ENCODE measurements around the gene FOXM1. TPM values are rescaled to one million over a fixed set of nuclear protein-coding genes. Genes with fewer than 3 reads are reported as not detected.

The FOXM1 gene
- total and polyA plus RNA-seq, 2 of the 13 experiments (the other 11 are each of a cell fraction or from before 2014, with no cell fraction given), result 17.1 to 25.9 TPM

- no peak for TF ChIP-seq AHDC1 (CRISPR knock-in tag; IDR thresholded peaks at IDR 0.05; ENCODE audit: borderline replicate concordance)
- no peak for TF ChIP-seq ZNF629 (CRISPR knock-in tag; conservative IDR thresholded peaks at IDR 0.05)
- TF ChIP-seq NKX3-1 (CRISPR knock-in tag; IDR thresholded peaks at IDR 0.05), result peak; percentile 70; the same call in 1 of the 2 replicates
- no peak for TF ChIP-seq CCAR2 (optimal IDR thresholded peaks at IDR 0.05; ENCODE audit: low read depth, low read length)
- peak; percentile 58; the same call in 1 of the 2 replicates for TF ChIP-seq ZBTB7B (CRISPR knock-in tag; IDR thresholded peaks at IDR 0.05)
- TF ChIP-seq BCL6 (CRISPR knock-in tag; IDR thresholded peaks at IDR 0.05), result peak; percentile 43; the same call in 1 of the 2 replicates
- TF ChIP-seq ELF1 (CRISPR knock-in tag; IDR thresholded peaks at IDR 0.05), result peak; percentile 33; the same call in 1 of the 2 replicates
- TF ChIP-seq USF2 (IDR thresholded peaks at IDR 0.05; ENCODE audit: low read depth, low read length), result no peak
- TF ChIP-seq USF2 (CRISPR knock-in tag; IDR thresholded peaks at IDR 0.05; ENCODE audit: borderline replicate concordance), result no peak
- no peak; the same call in 1 of the 2 replicates for TF ChIP-seq ZNF543 (CRISPR knock-in tag; IDR thresholded peaks at IDR 0.05)
- TF ChIP-seq ZNF850 (CRISPR knock-in tag; conservative IDR thresholded peaks at IDR 0.05), result no peak
- TF ChIP-seq TERF1 (CRISPR knock-in tag; IDR thresholded peaks at IDR 0.05), result no peak
- no peak for TF ChIP-seq GATA4 (IDR thresholded peaks at IDR 0.05; ENCODE audit: borderline replicate concordance, low read depth)
- peak; percentile 38; the same call in 1 of the 2 replicates for TF ChIP-seq ZNF788 (CRISPR knock-in tag; IDR thresholded peaks at IDR 0.05; ENCODE audit: borderline replicate concordance)
- TF ChIP-seq ZNF558 (CRISPR knock-in tag; IDR thresholded peaks at IDR 0.05; ENCODE audit: borderline replicate concordance), result peak; percentile 77; the same call in 1 of the 2 replicates
- TF ChIP-seq GTF3A (CRISPR knock-in tag; conservative IDR thresholded peaks at IDR 0.05), result no peak
- peak; percentile 38; the same call in 1 of the 2 replicates for TF ChIP-seq KDM5A (IDR thresholded peaks at IDR 0.05; ENCODE audit: borderline replicate concordance, low read length)
- TF ChIP-seq SIX4 (CRISPR knock-in tag; IDR thresholded peaks at IDR 0.05), result 0 out of 2 replicates have a peak, but pooled peaks have one; percentile 50
- no peak for TF ChIP-seq ZC3H4 (CRISPR knock-in tag; IDR thresholded peaks at IDR 0.05; ENCODE audit: borderline replicate concordance)
Observed at GRCh38 chr12:2890388-2891239, 13.6 kb upstream of the FOXM1 start, which contains the start of gene TULP3 (continued).
